ENCODE results near the gene TMEM141. TPM values are rescaled to one million over a fixed set of nuclear protein-coding genes. Genes with fewer than 3 reads are reported as not detected.
"Not testable (repeated sequence)": the region's sequence is repeated elsewhere in the genome, so short reads cannot be mapped to it uniquely, and the experiment has no call there.

The TMEM141 gene
- total RNA-seq, 1 experiment from 2014 or later: 64.1 TPM

DNA sequence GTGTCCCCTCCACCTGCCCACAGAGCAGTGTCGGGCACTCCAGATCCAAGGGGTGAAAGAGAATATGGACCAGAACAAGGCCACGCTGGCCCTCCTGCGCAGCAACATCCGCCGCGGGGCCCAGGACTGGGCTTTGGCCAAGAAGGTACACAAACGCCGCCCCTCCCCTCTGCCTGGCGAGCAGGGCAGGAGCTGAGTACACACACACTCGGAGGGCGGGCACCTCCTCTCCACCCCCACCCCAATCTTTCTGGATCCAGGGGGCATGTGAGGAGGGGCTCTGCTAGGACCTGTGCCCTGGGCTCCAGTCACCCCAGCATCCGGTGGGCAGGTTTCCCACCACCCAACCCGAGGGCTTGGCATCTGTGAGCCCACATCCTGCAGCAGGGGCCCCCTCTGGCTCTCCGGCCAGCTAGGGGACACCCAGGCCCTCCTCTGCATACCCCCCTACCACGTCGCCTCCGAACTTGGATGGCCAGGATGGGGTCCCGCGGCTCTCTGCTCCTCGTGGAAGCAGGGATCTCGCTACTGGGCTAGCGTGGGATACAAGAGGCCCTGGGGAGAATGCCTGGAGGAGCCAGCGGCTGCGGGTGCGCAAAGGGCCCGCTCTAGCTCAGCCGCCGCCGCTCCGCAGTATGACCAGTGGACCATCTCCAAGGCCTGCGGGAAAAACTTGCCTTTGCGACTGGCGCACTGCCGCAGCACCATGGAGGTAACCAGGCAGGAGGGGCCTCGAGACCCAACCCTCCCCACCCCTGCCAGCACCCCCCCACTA, 8.1 kb downstream of the TMEM141 start:
- DNase-seq: peak; percentile 36
- no peak overlapping the region for H3K27ac Mint-ChIP-seq (ENCODE audit: unreplicated experiment)
- CTCF ChIA-PET: interaction anchor here (0.8 to 1.4 kb wide), 4 partner anchors 9 to 193 kb away, joined by 3 to 5 read pairs (median 4); partner anchors contain the start of genes AJM1 and PAXX
- intact Hi-C loops (cut with micrococcal nuclease; ENCODE audit: unreplicated experiment): no loop called here
- no peaks in the 10 kb centered on the region for H3K4me1 Mint-ChIP-seq (ENCODE audit: low read depth, unreplicated experiment)
- BruUV-seq (replicated peaks): no TSS peak
- TF ChIP-seq, protein P1, sequence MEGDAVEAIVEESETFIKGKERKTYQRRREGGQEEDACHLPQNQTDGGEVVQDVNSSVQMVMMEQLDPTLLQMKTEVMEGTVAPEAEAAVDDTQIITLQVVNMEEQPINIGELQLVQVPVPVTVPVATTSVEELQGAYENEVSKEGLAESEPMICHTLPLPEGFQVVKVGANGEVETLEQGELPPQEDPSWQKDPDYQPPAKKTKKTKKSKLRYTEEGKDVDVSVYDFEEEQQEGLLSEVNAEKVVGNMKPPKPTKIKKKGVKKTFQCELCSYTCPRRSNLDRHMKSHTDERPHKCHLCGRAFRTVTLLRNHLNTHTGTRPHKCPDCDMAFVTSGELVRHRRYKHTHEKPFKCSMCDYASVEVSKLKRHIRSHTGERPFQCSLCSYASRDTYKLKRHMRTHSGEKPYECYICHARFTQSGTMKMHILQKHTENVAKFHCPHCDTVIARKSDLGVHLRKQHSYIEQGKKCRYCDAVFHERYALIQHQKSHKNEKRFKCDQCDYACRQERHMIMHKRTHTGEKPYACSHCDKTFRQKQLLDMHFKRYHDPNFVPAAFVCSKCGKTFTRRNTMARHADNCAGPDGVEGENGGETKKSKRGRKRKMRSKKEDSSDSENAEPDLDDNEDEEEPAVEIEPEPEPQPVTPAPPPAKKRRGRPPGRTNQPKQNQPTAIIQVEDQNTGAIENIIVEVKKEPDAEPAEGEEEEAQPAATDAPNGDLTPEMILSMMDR (IDR thresholded peaks at IDR 0.05; ENCODE audit: unreplicated experiment): no peak
- no peaks in the 10 kb centered on the region for H3K9me3 Mint-ChIP-seq (ENCODE audit: low read depth, unreplicated experiment)
- peaks cover 26% of the 10 kb centered on the region for H3K36me3 Mint-ChIP-seq (ENCODE audit: insufficient read depth, unreplicated experiment)
- peak overlapping the region; percentile 63 for H3K4me3 Mint-ChIP-seq (ENCODE audit: low read depth, unreplicated experiment)
- H3K27me3 Mint-ChIP-seq (ENCODE audit: unreplicated experiment): peaks cover 12% of the 10 kb centered on the region

DNA sequence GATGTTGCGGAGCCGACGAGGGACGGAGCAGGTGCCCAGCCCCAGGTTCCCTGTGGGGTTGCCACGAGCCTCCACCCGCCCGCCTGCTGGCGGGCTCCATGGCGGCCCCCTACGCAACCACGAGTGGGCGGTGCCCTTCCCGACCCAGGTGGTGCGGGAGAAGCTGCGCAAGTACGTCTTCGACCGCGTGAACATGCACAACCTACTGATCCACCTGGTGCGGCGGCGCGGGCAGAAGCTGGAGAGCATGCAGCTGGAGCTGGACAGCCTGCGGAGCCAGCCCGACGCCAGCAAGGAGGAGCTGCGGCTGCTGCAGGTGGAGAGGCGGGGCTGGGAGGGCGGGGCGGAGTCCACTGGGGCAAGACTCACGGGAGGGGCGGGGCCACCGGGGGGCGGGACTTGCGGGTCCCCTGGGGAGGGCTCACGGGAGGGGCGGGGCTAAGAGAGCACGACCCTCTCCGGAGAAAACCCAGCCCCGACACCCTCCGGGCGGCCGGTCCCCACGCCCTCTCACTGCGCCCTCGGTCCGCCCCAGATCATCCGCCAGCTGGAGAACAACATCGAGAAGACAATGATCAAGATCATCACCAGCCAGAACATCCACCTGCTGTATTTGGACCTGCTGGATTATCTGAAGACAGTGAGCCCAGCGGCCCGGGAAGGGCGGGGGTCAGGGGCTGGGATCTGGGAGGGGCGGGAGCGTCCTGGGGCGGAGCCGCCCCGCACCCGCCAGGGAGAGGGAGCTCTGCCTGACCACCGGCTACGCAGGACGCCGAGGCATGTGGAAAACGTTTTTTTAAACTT, 8.9 kb downstream of the TMEM141 start:
- CTCF ChIA-PET: interaction anchor here (0.6 to 1.4 kb wide), 4 partner anchors 9 to 42 kb away, joined by 3 to 5 read pairs (median 4); partner anchors contain the start of gene AJM1
- Mint-ChIP-seq H3K27me3 (ENCODE audit: unreplicated experiment) (peaks cover 12% of the 10 kb centered on the region), H3K9me3 (ENCODE audit: low read depth, unreplicated experiment) (no peaks in the 10 kb centered on the region), H3K27ac (ENCODE audit: unreplicated experiment) (no peak overlapping the region), H3K4me1 (ENCODE audit: low read depth, unreplicated experiment) (no peaks in the 10 kb centered on the region), H3K36me3 (ENCODE audit: insufficient read depth, unreplicated experiment) (peaks cover 22% of the 10 kb centered on the region), H3K4me3 (ENCODE audit: low read depth, unreplicated experiment) (peak overlapping the region; percentile 63)
- DNase-seq: peak; percentile 82
- no TSS peak for BruUV-seq (replicated peaks)
- TF ChIP-seq, protein P1 (IDR thresholded peaks at IDR 0.05; ENCODE audit: unreplicated experiment): no peak
- intact Hi-C loops (cut with micrococcal nuclease; ENCODE audit: unreplicated experiment): no loop called here

DNA sequence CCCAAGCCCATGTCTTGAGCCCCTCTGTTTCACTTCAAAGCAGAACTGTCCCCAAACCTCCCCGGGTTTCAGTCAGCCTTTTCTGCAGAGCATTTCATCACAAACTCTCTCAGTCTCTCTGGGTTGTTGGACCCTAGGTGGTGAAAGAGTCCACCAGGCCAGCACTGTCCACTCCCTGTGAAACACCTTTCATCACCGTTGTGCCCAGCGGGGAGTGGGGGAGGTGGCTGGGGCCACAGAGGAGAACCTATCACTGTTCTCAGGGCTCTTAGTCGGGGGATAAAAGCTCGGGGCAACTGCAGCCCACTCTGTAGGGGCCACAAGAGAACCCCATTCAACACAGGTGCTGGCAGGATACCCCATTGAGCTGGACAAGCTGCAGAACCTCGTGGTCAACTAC, 11.2 kb downstream of the TMEM141 start:
- DNase-seq: no peak
- no TSS peak for BruUV-seq (replicated peaks)
- H3K4me3 Mint-ChIP-seq (ENCODE audit: low read depth, unreplicated experiment): no peak overlapping the region
- CTCF ChIA-PET: no interaction called here
- intact Hi-C loops (cut with micrococcal nuclease; ENCODE audit: unreplicated experiment): no loop called here
- no peaks in the 10 kb centered on the region for H3K9me3 Mint-ChIP-seq (ENCODE audit: low read depth, unreplicated experiment)
- peaks cover 28% of the 10 kb centered on the region for H3K36me3 Mint-ChIP-seq (ENCODE audit: insufficient read depth, unreplicated experiment)
- H3K27me3 Mint-ChIP-seq (ENCODE audit: unreplicated experiment): no peaks in the 10 kb centered on the region
- H3K4me1 Mint-ChIP-seq (ENCODE audit: low read depth, unreplicated experiment): no peaks in the 10 kb centered on the region
- TF ChIP-seq, protein P1 (IDR thresholded peaks at IDR 0.05; ENCODE audit: unreplicated experiment): no peak
- no peak overlapping the region for H3K27ac Mint-ChIP-seq (ENCODE audit: unreplicated experiment)

DNA sequence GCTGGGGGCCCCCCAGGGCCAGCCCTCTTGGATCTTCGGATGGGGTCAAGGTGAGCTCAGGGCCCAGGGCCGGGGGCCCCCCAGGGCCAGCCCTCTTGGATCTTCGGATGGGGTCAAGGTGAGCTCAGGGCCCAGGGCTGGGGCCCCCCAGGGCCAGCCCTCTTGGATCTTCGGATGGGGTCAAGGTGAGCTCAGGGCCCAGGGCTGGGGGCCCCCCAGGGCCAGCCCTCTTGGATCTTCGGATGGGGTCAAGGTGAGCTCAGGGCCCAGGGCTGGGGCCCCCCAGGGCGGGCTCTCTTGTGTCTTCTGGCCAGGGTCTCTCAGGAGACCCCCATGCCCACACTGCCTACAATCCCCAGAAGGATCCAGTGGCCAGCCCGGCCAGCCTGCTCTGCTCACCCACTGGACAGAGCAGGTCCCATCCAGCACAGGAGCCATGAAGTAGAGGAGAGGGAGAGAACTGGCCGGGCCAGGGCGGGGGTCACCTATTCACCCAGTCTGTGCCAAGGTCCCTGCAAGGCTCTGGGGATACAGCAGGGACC, 11.9 kb downstream of the TMEM141 start:
- H3K9me3 Mint-ChIP-seq (ENCODE audit: low read depth, unreplicated experiment); DNase-seq; H3K4me3 Mint-ChIP-seq (ENCODE audit: low read depth, unreplicated experiment); H3K27ac Mint-ChIP-seq (ENCODE audit: unreplicated experiment); BruUV-seq (replicated peaks); H3K27me3 Mint-ChIP-seq (ENCODE audit: unreplicated experiment); CTCF ChIA-PET; H3K4me1 Mint-ChIP-seq (ENCODE audit: low read depth, unreplicated experiment); intact Hi-C loops (cut with micrococcal nuclease; ENCODE audit: unreplicated experiment): not testable (repeated sequence)
- H3K36me3 Mint-ChIP-seq (ENCODE audit: insufficient read depth, unreplicated experiment): peaks cover 32% of the 10 kb centered on the region
